Loucy (cell line): ENCODE results near the gene LAMC3.

Source experiments
- H2AFZ ChIP-seq: fragments of 200-600 bp; sonication (generic); 2 replicates; pipeline ENCODE4 v1.6.0; 2016; ENCODE audit warnings: antibody characterized with exemption, mild to moderate bottlenecking, low read length, moderate library complexity
- H3F3A ChIP-seq: fragments of 200-600 bp; 2 replicates; pipeline ENCODE4 v1.6.0; 2016; ENCODE audit warnings: antibody characterized with exemption, low read depth, mild to moderate bottlenecking
- H3K27me3 ChIP-seq: fragments of 200-600 bp; sonication (generic); 2 replicates; pipeline ENCODE4 v1.6.1; 2014; ENCODE audit warnings: low read length, mild to moderate bottlenecking; ENCODE audit not compliant: insufficient read depth, poor library complexity, severe bottlenecking
- H3K36me3 ChIP-seq: fragments of 200-600 bp; sonication (generic); 2 replicates; pipeline ENCODE4 v1.6.1; 2016; ENCODE audit warnings: low read length; ENCODE audit not compliant: insufficient read depth
- H3K4me1 ChIP-seq: fragments of 200-600 bp; sonication (generic); 2 replicates; pipeline ENCODE4 v1.5.1; 2014; ENCODE audit warnings: low read length, mild to moderate bottlenecking; ENCODE audit not compliant: insufficient read depth, poor library complexity, severe bottlenecking
- H3K4me2 ChIP-seq: fragments of 200-600 bp; sonication (generic); 2 replicates; pipeline ENCODE4 v1.6.0; 2014; ENCODE audit warnings: antibody characterized with exemption, low read length, low read depth, mild to moderate bottlenecking; ENCODE audit not compliant: poor library complexity, severe bottlenecking
- H3K4me3 ChIP-seq: fragments of 200-600 bp; sonication (generic); 2 replicates; pipeline ENCODE4 v1.5.1; 2014; ENCODE audit warnings: low read length, mild to moderate bottlenecking, mixed read lengths; ENCODE audit not compliant: poor library complexity, severe bottlenecking
- H3K79me2 ChIP-seq: fragments of 200-600 bp; sonication (generic); 2 replicates; pipeline ENCODE4 v1.6.1; 2014; ENCODE audit warnings: low read length; ENCODE audit not compliant: insufficient read depth
- H3K9ac ChIP-seq: fragments of 200-600 bp; sonication (generic); 2 replicates; pipeline ENCODE4 v1.6.0; 2014; ENCODE audit warnings: mild to moderate bottlenecking, low read depth, low read length, moderate library complexity; ENCODE audit not compliant: poor library complexity, severe bottlenecking
- H3K9me2 ChIP-seq: fragments of 200-600 bp; sonication (generic); replicated peaks from 2 replicates; pipeline ENCODE4 v1.6.1; 2016; ENCODE audit warnings: low read depth, low read length, mixed read lengths
- H3K9me3 ChIP-seq: fragments of 200-600 bp; sonication (generic); 2 replicates; pipeline ENCODE4 v1.6.1; 2014; ENCODE audit warnings: mild to moderate bottlenecking, antibody characterized with exemption, low read length, low read depth; ENCODE audit not compliant: insufficient read depth
- H4K20me1 ChIP-seq: fragments of 200-600 bp; sonication (generic); 2 replicates; pipeline ENCODE4 v1.6.0; 2014; ENCODE audit warnings: antibody characterized with exemption, low read length, mild to moderate bottlenecking; ENCODE audit not compliant: insufficient read depth, poor library complexity, severe bottlenecking
- CTCF ChIP-seq: fragments of 200-600 bp; sonication (generic); conservative IDR thresholded peaks from 2 replicates; pipeline ENCODE4 v1.5.1; 2014; ENCODE audit warnings: mild to moderate bottlenecking, antibody characterized with exemption, low read length
- EZH2phosphoT487 ChIP-seq: fragments of 200-600 bp; IDR thresholded peaks from 2 replicates; pipeline ENCODE4 v1.6.1; 2018; ENCODE audit warnings: antibody characterized with exemption, mild to moderate bottlenecking, moderate library complexity, borderline replicate concordance

LAMC3 gene

GRCh38 chr9:131027048-131027871, 18.3 kb downstream of the LAMC3 start:
- Histone ChIP-seq H3K79me2 (no peaks in the 10 kb centered on the region), H3K9me2 (no peaks in the 10 kb centered on the region), H3F3A (no peaks in the 10 kb centered on the region), H3K9me3 (no peaks in the 10 kb centered on the region), H3K4me3 (no peak overlapping the region), H3K9ac (no peak overlapping the region), H3K4me2 (no peak overlapping the region), H3K36me3 (no peaks in the 10 kb centered on the region), H3K4me1 (no peaks in the 10 kb centered on the region), H4K20me1 (no peaks in the 10 kb centered on the region), H2AFZ (no peak overlapping the region), H3K27me3 (no peaks in the 10 kb centered on the region)
- no peak for TF ChIP-seq CTCF

- no peak overlapping the region for H2AFZ ChIP-seq
- no peaks in the 10 kb centered on the region for H3K9me3 ChIP-seq
- no peak overlapping the region for H3K4me2 ChIP-seq
- no peaks in the 10 kb centered on the region for H3K4me1 ChIP-seq
- no peaks in the 10 kb centered on the region for H3F3A ChIP-seq
- TF ChIP-seq EZH2phosphoT487 (no peak), CTCF (no peak)
- no peak overlapping the region for H3K9ac ChIP-seq
- H3K9me2 ChIP-seq: no peaks in the 10 kb centered on the region
- H3K36me3 ChIP-seq: no peaks in the 10 kb centered on the region
- H4K20me1 ChIP-seq: no peaks in the 10 kb centered on the region
- no peaks in the 10 kb centered on the region for H3K27me3 ChIP-seq
- no peaks in the 10 kb centered on the region for H3K79me2 ChIP-seq
- no peak overlapping the region for H3K4me3 ChIP-seq
These were observed 18.9 kb downstream of the LAMC3 start for GRCh38 chr9:131027872-131028179.

DNA sequence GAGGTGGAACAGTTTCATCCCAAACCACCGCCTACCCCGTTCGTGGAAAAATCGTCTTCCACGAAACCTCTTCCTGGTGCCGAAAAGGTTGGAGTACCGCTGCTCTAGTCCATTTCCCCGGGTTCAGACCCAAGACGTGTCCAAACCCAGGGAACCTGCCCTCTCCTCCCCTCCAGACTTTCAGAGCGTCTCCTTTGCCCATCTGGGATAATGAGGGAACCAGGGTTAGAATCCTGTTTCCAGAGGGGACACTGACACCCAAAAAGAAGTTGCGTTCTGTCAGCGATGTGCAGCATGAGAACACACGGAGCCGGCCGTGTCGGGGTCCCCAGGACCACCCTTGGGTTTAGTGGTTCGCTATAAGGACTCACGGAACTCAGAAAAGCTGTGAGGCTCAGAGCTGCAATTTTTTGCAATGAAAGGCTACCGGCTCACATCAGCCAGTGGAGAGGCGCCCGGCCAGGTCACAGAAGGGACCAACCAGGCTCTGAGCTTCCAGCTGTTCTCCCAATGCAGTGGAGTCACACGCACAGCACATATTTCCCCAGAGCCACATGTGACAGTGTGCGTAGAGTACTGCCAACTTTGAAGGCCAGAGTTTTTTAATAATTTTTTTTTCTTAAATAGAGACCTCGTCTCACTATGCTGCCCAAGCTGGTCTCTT, 19.4 kb downstream of the LAMC3 start:
- H3K4me2 ChIP-seq: no peak overlapping the region
- no peaks in the 10 kb centered on the region for H3K9me3 ChIP-seq
- H3F3A ChIP-seq: no peaks in the 10 kb centered on the region
- no peaks in the 10 kb centered on the region for H4K20me1 ChIP-seq
- no peaks in the 10 kb centered on the region for H3K79me2 ChIP-seq
- TF ChIP-seq CTCF: no peak
- TF ChIP-seq EZH2phosphoT487: no peak
- H3K4me1 ChIP-seq: no peaks in the 10 kb centered on the region
- H3K36me3 ChIP-seq: no peaks in the 10 kb centered on the region
- H3K4me3 ChIP-seq: no peak overlapping the region
- H3K9me2 ChIP-seq: no peaks in the 10 kb centered on the region
- H2AFZ ChIP-seq: no peak overlapping the region
- H3K27me3 ChIP-seq: no peaks in the 10 kb centered on the region
- no peak overlapping the region for H3K9ac ChIP-seq
